ENCODE measurements around the gene DZIP1. TPM values are rescaled to one million over a fixed set of nuclear protein-coding genes. Genes with fewer than 3 reads are reported as not detected.

DZIP1 gene
- total and polyA plus RNA-seq, 2 of the 8 experiments (the other 6 are each of a cell fraction or from before 2014, with no cell fraction given), result 7.6 to 24.6 TPM

- TF ChIP-seq CHD7 (IDR thresholded peaks at IDR 0.05; ENCODE audit: insufficient replicate concordance, low read length) (no peak), TEAD4 (IDR thresholded peaks at IDR 0.05; ENCODE audit: low read depth, low read length) (no peak)
Measured at GRCh38 chr13:95552208-95552538, 92.3 kb downstream of the DZIP1 start (continued).

Data from H1 (cell line).